ENCODE data around the gene MPPE1. TPM values are rescaled to one million over a fixed set of nuclear protein-coding genes. Genes with fewer than 3 reads are reported as not detected.

The MPPE1 gene
- total and polyA plus RNA-seq, 9 donors: 19.9 to 38.0 (median 25.5) TPM

GRCh38 chr18:11937874-11938478 is 29.9 kb upstream of the MPPE1 start:
- Histone ChIP-seq H3K36me3 (no peaks in the 10 kb centered on the region), H3K4me3 (no peak overlapping the region), H3K4me1 (ENCODE audit: insufficient read depth) (no peaks in the 10 kb centered on the region), H3K27me3 (no peaks in the 10 kb centered on the region), H3K9me3 (no peaks in the 10 kb centered on the region), H3K27ac (no peak overlapping the region)
- DNase-seq: peak; percentile 61 to 81 (median 79)
- TF ChIP-seq CTCF (IDR thresholded peaks at IDR 0.05) (peak; percentile 70 to 86 (median 83)), POLR2A (IDR thresholded peaks at IDR 0.05) (no peak), EP300 (IDR thresholded peaks at IDR 0.05) (no peak)
- 2 to 5% (median 4%) methylated on average over 4 of the region's 4 CpGs for WGBS, 3 donors
- intact Hi-C loops (cut with DNase I): loop anchor here in 3 of 4 donors (1.0 to 10.0 kb wide), 4 partner anchors 57 to 99 kb away; no protein-coding TSS in a partner anchor

DNA sequence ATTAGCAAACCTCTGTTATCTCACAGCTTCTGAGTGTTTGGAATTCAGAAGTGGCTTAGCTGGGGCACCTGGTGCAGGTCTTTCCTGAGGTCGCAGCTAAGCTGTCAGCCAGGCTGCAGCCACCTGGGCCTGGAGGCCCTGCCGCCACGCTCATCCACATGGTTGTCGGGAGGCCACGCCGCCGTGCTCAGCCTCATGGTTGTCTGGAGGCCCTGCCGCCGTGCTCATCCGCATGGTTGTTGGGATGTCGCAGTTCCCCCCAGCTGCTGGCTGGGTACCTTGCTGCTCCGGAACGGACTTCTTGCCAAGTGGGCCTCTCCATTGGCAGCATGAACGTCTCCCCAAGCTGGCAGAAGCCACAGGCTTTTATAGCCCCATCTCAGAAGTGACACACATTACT is 24.3 kb upstream of the MPPE1 start:
- H3K27me3 ChIP-seq: no peaks in the 10 kb centered on the region
- TF ChIP-seq POLR2A (IDR thresholded peaks at IDR 0.05): no peak
- TF ChIP-seq CTCF (IDR thresholded peaks at IDR 0.05): no peak
- no peak for TF ChIP-seq EP300 (IDR thresholded peaks at IDR 0.05)
- no peak overlapping the region for H3K4me3 ChIP-seq
- WGBS, 3 donors: 92 to 98% (median 93%) methylated on average over 14 of the region's 14 CpGs
- no peaks in the 10 kb centered on the region for H3K9me3 ChIP-seq
- intact Hi-C loops (cut with DNase I): loop anchor here in 1 of 4 donors (10.0 kb wide), 1 partner anchor 62 kb away; no protein-coding TSS in a partner anchor
- no peaks in the 10 kb centered on the region for H3K4me1 ChIP-seq (ENCODE audit: insufficient read depth)
- no peak overlapping the region for H3K27ac ChIP-seq
- no peak for DNase-seq
- H3K36me3 ChIP-seq: no peaks in the 10 kb centered on the region

- intact Hi-C loops (cut with DNase I): no loop called here
- TF ChIP-seq CTCF (IDR thresholded peaks at IDR 0.05) (no peak), POLR2A (IDR thresholded peaks at IDR 0.05) (no peak), EP300 (IDR thresholded peaks at IDR 0.05) (no peak)
- Histone ChIP-seq H3K4me1 (ENCODE audit: insufficient read depth) (no peaks in the 10 kb centered on the region), H3K4me3 (no peak overlapping the region), H3K27me3 (no peaks in the 10 kb centered on the region), H3K27ac (no peak overlapping the region), H3K36me3 (no peaks in the 10 kb centered on the region), H3K9me3 (no peaks in the 10 kb centered on the region)
- DNase-seq: no peak
- WGBS, 3 donors: 13 to 82% (median 38%) methylated on average over 1 of the region's 1 CpG
Measured at GRCh38 chr18:11927497-11927896, 19.4 kb upstream of the MPPE1 start.

- Histone ChIP-seq H3K4me3 (no peak overlapping the region), H3K4me1 (ENCODE audit: insufficient read depth) (no peaks in the 10 kb centered on the region), H3K27me3 (no peaks in the 10 kb centered on the region), H3K9me3 (no peaks in the 10 kb centered on the region), H3K27ac (no peak overlapping the region), H3K36me3 (no peaks in the 10 kb centered on the region)
- intact Hi-C loops (cut with DNase I): no loop called here
- TF ChIP-seq CTCF (IDR thresholded peaks at IDR 0.05) (no peak), EP300 (IDR thresholded peaks at IDR 0.05) (no peak), POLR2A (IDR thresholded peaks at IDR 0.05) (no peak)
- WGBS, 3 donors: 55 to 61% (median 60%) methylated on average over 12 of the region's 12 CpGs
- DNase-seq: no peak
Measured at GRCh38 chr18:11925800-11926481, 17.8 kb upstream of the MPPE1 start.
